ENCODE measurements around the gene EFEMP1.
A peak's percentile ranks its signal among the peaks of the same experiment; 100 is the strongest.

Gene EFEMP1

DNA sequence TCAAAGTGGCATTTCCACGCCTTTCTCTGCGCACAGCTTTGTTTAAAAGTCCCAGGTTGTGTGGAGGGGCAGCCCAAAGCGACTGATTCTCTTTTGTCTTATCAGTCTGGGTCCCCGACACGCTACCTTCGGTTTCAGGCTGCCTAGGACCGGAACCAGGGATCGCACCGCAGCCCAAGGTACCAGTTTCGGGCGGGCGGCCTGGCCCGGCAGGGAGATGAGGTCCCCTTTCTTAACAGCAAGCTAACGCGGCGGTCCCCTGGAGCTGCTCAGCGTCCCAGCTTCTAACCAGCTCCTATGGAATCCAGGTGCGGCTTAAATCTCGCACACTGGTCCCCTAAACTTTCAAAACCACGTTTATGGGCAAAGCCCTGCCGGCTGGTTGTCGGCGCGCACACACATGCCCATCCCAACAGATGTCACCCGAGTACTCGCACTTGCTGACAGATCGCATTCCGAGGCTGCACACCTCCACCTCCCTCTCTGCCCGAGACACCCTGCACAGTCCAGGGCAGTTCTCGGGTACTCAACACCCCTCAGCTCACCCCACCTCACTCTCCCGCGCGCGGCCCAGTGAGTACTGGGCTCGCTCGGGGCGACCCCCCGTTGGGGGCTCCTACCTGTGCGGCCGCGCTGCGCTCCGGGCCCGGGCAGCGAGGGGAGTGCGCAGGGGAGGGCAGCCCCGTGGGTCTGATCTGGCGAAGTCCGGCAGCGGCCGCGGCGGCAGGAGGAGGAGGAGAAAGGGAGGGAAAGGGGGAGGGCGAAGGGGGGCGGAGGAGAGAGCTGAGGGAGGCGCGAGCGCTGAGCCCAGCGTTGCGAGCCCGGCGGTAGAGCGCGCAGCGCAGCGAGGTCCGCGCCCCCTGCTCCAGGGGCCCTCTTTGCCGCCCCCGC lies at the start of gene EFEMP1:
TSS of gene EFEMP1 (minus strand) at position 692 of the 891 bp plus-strand sequence. CDS start 1,342 bp downstream, outside the sequence.
- no peak for FAIRE-seq

DNA sequence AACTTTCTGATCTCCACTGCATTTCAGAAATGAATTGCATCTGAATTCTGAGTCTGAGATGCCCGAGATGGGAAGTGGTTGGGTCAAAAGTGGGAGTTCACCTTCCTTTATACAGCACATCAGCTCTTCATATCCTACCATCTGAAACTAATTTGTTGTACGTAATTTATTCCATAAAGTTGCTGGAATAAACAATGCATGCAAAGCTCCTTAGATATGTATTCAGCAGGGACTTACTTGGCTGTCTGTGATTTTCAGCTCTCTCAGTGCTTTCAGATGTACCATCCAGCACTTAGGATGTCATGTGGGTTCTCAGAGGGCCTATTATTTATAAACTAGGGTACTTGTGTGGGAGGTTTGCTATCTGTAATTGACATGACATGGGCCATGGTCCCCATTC lies 46.9 kb upstream of the EFEMP1 start:
- FAIRE-seq = no peak

- no peak for FAIRE-seq
Measured at GRCh38 chr2:55968941-55969340, 45.4 kb upstream of the EFEMP1 start.

- FAIRE-seq = no peak
Measured at GRCh38 chr2:55966401-55967118, 43.0 kb upstream of the EFEMP1 start.

- FAIRE-seq = no peak
Measured at GRCh38 chr2:55965966-55966365, 42.4 kb upstream of the EFEMP1 start.

DNA sequence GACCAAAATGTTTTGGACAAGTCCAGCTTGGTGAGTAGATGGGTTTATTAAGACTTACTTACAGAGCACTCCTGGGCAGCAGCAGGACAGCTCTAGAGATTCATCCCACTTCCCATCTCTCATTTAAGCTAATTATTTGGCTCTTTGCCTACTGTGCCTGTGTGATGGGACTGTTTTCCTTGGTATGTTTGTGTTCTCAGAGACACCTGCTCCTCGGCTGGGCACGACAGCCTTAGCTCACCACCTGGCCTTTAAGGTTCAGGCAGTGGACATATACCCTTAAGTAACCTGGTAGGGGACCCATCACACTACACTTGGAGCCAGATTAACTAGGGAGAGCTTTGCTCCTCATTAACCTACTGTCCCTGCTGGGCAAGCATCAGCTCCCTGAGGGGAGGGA lies 41.7 kb upstream of the EFEMP1 start:
- FAIRE-seq = no peak

DNA sequence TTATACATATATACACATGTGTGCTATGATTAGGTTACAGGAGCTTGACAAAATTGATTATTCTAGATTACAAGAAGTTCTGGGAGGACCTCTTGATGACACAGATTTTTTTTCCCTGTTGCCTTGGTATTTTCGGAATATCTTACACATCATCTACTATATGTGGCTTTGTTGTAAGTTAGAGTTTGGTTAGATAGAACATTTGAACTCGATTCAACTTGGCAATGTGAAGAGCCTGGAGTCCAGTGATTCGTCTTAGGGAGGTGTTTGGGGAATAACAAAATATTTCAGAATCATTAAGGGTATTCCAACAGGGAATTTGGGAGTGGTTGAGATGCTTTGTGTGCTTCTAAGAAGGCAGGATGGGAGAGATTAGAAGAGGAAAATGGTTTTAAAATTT lies 39.3 kb upstream of the EFEMP1 start:
- FAIRE-seq = no peak

- FAIRE-seq = peak; percentile 9
Measured at GRCh38 chr2:55961318-55961911, 37.8 kb upstream of the EFEMP1 start.

GRCh38 chr2:55958756-55959155 lies 35.2 kb upstream of the EFEMP1 start:
- FAIRE-seq = no peak

GRCh38 chr2:55957142-55957541 lies 33.6 kb upstream of the EFEMP1 start:
- no peak for FAIRE-seq

- no peak for FAIRE-seq
Measured at GRCh38 chr2:55954306-55955035, 30.9 kb upstream of the EFEMP1 start.

DNA sequence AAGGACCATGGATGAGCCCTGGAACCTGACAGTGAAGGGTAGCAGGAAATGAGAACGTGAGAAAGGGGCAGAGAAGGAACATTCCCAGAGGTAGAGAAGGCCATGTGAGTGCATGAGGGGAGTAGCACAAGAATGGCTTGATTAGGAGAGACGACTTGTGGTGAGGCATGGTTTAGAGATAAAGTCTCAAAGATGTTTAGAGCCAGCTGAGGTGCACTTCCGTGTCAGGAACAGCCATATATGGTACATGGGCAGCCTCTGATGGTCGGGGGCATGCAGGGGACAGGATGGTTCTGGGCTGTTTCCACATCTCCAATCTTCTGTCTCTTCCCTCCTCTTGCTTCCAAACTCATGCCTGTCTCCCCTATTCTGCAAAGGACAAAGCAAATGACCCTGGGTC lies 28.8 kb upstream of the EFEMP1 start:
- FAIRE-seq = no peak

DNA sequence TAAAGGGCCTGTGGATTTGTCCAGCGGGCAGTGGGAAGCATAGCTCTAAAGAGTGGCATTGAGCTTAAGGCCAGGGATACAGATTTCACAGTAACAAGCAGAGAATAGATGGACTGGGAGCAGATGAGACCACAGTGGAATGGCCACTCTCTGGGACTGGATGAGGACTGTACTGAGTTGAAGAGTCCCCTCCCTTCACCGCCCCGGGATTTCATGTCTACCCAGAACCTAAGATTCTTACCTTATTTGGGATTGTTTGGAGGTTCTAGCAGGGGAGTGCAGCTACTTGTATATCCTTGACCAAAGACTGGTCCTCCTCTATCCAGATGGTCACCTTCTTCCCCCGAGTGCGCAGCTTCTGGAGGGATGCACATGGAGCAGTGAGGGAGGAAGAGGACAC lies 28.0 kb upstream of the EFEMP1 start:
- FAIRE-seq = no peak

- FAIRE-seq = no peak
Measured at GRCh38 chr2:55949613-55950012, 26.0 kb upstream of the EFEMP1 start.

- FAIRE-seq = no peak
Measured at GRCh38 chr2:55949211-55949610, 25.6 kb upstream of the EFEMP1 start.

DNA sequence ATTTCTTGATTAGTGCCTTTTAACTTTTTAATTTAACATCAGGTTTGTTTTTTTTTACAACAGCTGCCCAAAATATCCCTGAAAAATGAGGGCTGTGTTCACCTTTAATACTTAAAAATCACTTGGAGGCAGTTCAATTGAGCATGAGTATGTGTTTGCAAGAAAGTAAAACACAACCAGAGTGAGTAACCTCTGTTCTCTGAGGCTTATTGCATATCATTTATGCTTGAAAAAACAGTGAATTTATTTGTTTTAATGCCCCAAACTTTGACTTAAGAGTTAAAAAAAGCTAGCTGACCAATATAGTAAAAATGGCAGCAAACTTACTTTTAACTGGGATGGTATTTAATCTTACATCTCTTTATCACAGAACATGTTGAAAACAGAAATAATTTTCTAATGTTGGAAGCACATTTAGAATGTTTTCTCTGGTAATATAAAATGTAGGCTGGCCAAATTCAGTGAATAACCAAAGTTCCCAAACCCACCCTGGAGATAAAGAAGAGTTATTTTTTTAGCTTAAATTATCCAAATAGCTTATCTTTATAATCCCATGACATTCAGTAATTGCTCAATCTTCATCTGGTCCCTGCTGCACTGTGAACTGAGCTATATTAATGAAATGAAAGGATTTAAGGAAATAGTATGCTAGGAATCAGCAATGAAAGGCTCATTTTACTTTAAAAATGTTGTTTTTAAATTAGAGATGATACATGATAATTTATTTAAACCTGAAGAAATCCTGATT lies 24.8 kb upstream of the EFEMP1 start:
- FAIRE-seq = no peak

- FAIRE-seq = no peak
Measured at GRCh38 chr2:55947752-55948151, 24.2 kb upstream of the EFEMP1 start.

GRCh38 chr2:55946793-55947192 lies 23.2 kb upstream of the EFEMP1 start:
- FAIRE-seq = no peak

DNA sequence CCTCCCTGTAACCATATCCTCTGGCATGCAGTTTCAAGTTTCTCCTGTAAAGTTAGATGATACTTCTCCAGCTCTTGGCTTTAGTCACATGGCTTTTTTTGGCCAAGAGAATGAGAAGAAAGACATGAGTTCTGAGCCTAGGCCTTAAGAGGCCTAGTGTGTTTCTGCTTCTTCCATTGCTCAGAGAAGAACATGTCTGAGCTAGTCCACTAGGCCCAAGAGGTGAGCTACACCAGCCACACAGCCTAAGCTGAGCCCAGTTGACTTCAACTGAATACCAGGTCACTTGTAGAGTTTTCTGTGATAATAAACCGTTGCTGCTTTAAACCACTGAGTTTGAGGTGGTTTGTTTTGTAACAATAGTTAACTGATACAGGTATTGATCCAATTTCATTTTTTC lies 19.9 kb upstream of the EFEMP1 start:
- FAIRE-seq = no peak

DNA sequence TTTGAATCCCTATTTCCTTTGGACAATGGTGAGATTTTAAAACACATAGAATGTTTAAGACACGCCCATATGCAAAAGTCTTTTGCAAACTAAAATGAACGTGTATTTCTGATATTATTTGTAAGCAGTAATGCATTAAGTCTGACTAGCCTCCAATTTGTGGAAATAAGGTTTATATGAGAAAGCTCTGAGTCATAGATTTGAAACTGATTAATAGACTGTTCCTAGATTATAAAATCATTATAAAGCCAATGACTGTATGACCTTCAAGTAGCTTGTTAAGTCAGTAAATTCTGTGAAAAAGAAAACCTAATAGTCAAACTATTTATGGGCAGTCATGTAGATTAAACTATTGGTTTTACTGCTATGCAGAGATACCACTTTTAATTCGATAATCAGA lies 12.8 kb upstream of the EFEMP1 start:
- FAIRE-seq = no peak

DNA sequence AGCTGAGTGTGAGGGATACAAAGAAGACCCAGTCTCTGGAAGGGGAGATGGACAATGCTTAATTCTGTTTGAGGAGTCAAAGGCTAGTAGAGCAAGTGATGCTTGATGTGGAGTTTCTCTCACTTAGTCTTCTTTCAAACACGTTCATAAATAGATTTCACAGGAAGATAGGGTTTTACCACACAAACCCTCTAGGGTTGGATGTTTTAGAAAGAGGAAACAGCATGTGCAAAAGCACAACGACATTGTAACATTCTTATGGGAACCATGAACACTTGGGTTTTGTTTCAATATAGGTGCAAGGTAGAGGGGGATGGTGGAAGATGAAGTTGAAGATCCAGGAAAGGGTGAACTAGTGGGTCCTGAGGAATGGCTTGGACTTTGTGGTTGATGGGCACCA lies 10.8 kb upstream of the EFEMP1 start:
- FAIRE-seq = no peak

- FAIRE-seq = no peak
Measured at GRCh38 chr2:55932843-55933242, 9.3 kb upstream of the EFEMP1 start.

Measured in TTC549 (cell line).